ENCODE results near the gene CPNE7. TPM values are rescaled to one million over a fixed set of nuclear protein-coding genes. Genes with fewer than 3 reads are reported as not detected.

The CPNE7 gene
- total RNA-seq, 1 donor from 2014 or later = 21.1 TPM

DNA sequence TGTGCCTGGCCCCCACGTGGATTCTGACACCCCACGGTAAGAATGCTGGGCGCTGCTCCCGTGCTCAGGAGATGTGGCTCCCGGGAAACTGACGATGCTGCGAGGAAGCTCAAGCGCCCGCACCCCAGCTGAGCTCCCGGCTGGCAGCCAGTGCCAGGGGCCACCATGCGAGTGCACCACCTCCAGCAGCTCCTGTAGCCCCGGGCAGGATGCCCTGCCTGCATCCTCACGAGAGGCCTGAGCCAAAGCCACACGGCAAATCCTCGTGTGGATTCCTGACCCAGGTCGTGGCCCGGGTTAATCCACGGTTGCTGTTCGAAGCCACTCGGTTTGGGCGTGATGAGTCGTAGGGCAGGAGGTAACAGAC lies 26.3 kb downstream of the CPNE7 start:
- no peak overlapping the region for H3K4me3 ChIP-seq
- H3K27ac Mint-ChIP-seq = no peak overlapping the region
- no peak for DNase-seq (ENCODE audit: low spot score)

GRCh38 chr16:89602273-89602951 lies 26.9 kb downstream of the CPNE7 start:
- Histone ChIP-seq H3K9ac (no peak overlapping the region), H2AFZ (replicated peaks) (no peak overlapping the region), H3K4me3 (no peak overlapping the region), H3K27me3 (peaks cover 6% of the 10 kb centered on the region), H3K27ac (no peak overlapping the region), H3K9me3 (ENCODE audit: low read depth) (no peaks in the 10 kb centered on the region), H3K4me1 (peaks cover 4% of the 10 kb centered on the region), H3K36me3 (no peaks in the 10 kb centered on the region), H3K4me2 (peak overlapping the region; percentile 60), H3K79me2 (ENCODE audit: low read depth) (no peaks in the 10 kb centered on the region), H3F3A (ENCODE audit: low read depth) (peaks cover 13% of the 10 kb centered on the region), H4K20me1 (ENCODE audit: low read depth) (peaks cover 4% of the 10 kb centered on the region)
- H3K4me1 Mint-ChIP-seq = peaks cover 28% of the 10 kb centered on the region
- peak; percentile 88 for DNase-seq (ENCODE audit: low spot score)
- peak overlapping the region; percentile 73 for H3K27ac Mint-ChIP-seq
- TF ChIP-seq EZH2 (IDR thresholded peaks at IDR 0.05) (no peak), EZH2phosphoT487 (IDR thresholded peaks at IDR 0.05) (no peak)
- TF ChIP-seq, protein P1, sequence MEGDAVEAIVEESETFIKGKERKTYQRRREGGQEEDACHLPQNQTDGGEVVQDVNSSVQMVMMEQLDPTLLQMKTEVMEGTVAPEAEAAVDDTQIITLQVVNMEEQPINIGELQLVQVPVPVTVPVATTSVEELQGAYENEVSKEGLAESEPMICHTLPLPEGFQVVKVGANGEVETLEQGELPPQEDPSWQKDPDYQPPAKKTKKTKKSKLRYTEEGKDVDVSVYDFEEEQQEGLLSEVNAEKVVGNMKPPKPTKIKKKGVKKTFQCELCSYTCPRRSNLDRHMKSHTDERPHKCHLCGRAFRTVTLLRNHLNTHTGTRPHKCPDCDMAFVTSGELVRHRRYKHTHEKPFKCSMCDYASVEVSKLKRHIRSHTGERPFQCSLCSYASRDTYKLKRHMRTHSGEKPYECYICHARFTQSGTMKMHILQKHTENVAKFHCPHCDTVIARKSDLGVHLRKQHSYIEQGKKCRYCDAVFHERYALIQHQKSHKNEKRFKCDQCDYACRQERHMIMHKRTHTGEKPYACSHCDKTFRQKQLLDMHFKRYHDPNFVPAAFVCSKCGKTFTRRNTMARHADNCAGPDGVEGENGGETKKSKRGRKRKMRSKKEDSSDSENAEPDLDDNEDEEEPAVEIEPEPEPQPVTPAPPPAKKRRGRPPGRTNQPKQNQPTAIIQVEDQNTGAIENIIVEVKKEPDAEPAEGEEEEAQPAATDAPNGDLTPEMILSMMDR (IDR thresholded peaks at IDR 0.05) = no peak
- no peaks in the 10 kb centered on the region for H3K9me3 Mint-ChIP-seq
- H3K36me3 Mint-ChIP-seq = no peaks in the 10 kb centered on the region
- H3K27me3 Mint-ChIP-seq (ENCODE audit: insufficient read depth, low read depth) = peaks cover 2% of the 10 kb centered on the region
- H3K4me3 Mint-ChIP-seq = peak overlapping the region; percentile 69

More for the DNA sequence above, 26.3 kb downstream of the CPNE7 start:
- peaks cover 6% of the 10 kb centered on the region for H3K27me3 ChIP-seq
- no peaks in the 10 kb centered on the region for H3K36me3 ChIP-seq
- peak overlapping the region; percentile 60 for H3K4me2 ChIP-seq
- Mint-ChIP-seq H3K4me3 (no peak overlapping the region), H3K9me3 (no peaks in the 10 kb centered on the region), H3K27me3 (ENCODE audit: insufficient read depth, low read depth) (peaks cover 2% of the 10 kb centered on the region), H3K36me3 (no peaks in the 10 kb centered on the region), H3K4me1 (peaks cover 28% of the 10 kb centered on the region)
- no peaks in the 10 kb centered on the region for H3K79me2 ChIP-seq (ENCODE audit: low read depth)
- peaks cover 4% of the 10 kb centered on the region for H3K4me1 ChIP-seq
- no peak overlapping the region for H2AFZ ChIP-seq (replicated peaks)
- H4K20me1 ChIP-seq (ENCODE audit: low read depth) = peaks cover 4% of the 10 kb centered on the region
- no peak overlapping the region for H3K27ac ChIP-seq
- H3K9ac ChIP-seq = no peak overlapping the region
- TF ChIP-seq EZH2 (IDR thresholded peaks at IDR 0.05) = no peak
- TF ChIP-seq EZH2phosphoT487 (IDR thresholded peaks at IDR 0.05) = no peak
- TF ChIP-seq, protein P1 (IDR thresholded peaks at IDR 0.05) = no peak
- H3F3A ChIP-seq (ENCODE audit: low read depth) = peaks cover 13% of the 10 kb centered on the region
- H3K9me3 ChIP-seq (ENCODE audit: low read depth) = no peaks in the 10 kb centered on the region

DNA sequence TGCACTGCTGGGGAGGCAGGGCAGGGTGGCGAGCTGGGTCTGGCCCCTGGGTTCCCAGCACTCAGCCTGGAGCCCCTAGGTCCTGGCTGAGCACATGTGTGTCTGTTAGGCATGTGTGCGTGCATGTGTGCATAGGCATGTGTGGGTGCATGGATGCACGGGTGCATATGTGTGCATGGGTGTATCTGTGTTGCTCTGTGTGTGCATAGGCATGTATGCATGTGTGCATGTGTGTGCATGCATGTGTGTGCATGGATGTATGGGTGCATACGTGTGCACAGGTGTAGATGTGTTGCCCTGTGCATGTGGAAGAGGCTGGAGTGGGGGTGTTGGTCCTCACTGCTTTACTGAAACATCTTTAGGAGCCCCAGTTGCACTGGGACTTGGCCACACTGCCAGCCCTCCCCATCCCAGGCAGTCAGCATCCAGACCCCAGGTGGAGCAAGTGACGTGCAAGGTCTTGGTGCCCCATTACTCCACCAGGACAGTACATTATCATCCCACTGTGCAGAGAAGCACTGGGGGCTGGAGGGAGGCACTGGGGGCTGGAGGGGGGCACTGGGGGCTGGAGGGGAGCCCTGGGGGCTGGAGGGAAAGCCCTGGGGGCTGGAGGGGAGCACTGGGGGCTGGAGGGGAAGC lies 27.5 kb downstream of the CPNE7 start:
- no peaks in the 10 kb centered on the region for H3K79me2 ChIP-seq (ENCODE audit: low read depth)
- H3K27ac ChIP-seq = no peak overlapping the region
- H4K20me1 ChIP-seq (ENCODE audit: low read depth) = peaks cover 4% of the 10 kb centered on the region
- no peak overlapping the region for H2AFZ ChIP-seq (replicated peaks)
- no peak overlapping the region for H3K4me3 ChIP-seq
- H3K4me1 ChIP-seq = peaks cover 4% of the 10 kb centered on the region
- no peaks in the 10 kb centered on the region for H3K9me3 ChIP-seq (ENCODE audit: low read depth)
- Mint-ChIP-seq H3K4me3 (peak overlapping the region; percentile 69), H3K9me3 (no peaks in the 10 kb centered on the region), H3K36me3 (no peaks in the 10 kb centered on the region), H3K27me3 (ENCODE audit: insufficient read depth, low read depth) (peaks cover 2% of the 10 kb centered on the region), H3K27ac (peak overlapping the region; percentile 73), H3K4me1 (peaks cover 28% of the 10 kb centered on the region)
- no peak for DNase-seq (ENCODE audit: low spot score)
- H3K27me3 ChIP-seq = peaks cover 6% of the 10 kb centered on the region
- H3K9ac ChIP-seq = no peak overlapping the region
- H3F3A ChIP-seq (ENCODE audit: low read depth) = peaks cover 13% of the 10 kb centered on the region
- peak overlapping the region; percentile 60 for H3K4me2 ChIP-seq
- TF ChIP-seq, protein P1 (IDR thresholded peaks at IDR 0.05) = no peak
- TF ChIP-seq EZH2 (IDR thresholded peaks at IDR 0.05) = no peak
- TF ChIP-seq EZH2phosphoT487 (IDR thresholded peaks at IDR 0.05) = no peak
- no peaks in the 10 kb centered on the region for H3K36me3 ChIP-seq
